ENCODE measurements around the gene CATSPERZ. TPM values are rescaled to one million over a fixed set of nuclear protein-coding genes. Genes with fewer than 3 reads are reported as not detected.

Gene CATSPERZ
- total and polyA plus RNA-seq, 2 of the 13 experiments (the other 11 are each of a cell fraction or from before 2014, with no cell fraction given) = 0.22 to 0.48 TPM

DNA sequence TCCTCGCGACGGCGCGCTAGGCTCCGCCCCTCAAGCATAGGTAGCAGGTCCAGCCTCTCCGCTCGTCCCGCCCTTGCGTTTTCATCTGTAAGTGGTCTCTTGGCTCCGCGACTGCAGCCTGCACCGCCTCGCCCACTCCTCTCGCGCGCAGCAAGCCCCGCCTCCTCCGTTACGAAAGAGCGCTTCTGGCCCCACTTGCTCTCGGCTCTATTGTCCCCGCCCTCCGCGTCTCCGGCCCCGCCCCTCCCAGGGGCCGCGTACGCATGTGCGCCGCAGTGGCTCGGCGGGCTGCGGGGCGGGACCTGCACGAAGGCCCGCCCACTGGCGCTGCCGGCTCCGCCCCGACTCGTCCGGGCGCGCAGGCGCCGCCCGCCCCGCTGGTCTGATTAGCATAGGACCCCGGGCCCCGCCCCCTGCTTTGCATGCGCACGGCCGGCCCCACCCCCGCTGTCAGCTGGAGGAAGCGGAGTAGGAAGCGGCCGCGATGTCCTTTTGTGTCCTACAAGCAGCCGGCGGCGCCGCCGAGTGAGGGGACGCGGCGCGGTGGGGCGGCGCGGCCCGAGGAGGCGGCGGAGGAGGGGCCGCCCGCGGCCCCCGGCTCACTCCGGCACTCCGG, 5.0 kb downstream of the CATSPERZ start, which contains the start of gene ESRRA (continued):
- TF ChIP-seq, protein P1, sequence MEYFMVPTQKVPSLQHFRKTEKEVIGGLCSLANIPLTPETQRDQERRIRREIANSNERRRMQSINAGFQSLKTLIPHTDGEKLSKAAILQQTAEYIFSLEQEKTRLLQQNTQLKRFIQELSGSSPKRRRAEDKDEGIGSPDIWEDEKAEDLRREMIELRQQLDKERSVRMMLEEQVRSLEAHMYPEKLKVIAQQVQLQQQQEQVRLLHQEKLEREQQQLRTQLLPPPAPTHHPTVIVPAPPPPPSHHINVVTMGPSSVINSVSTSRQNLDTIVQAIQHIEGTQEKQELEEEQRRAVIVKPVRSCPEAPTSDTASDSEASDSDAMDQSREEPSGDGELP (IDR thresholded peaks at IDR 0.05; ENCODE audit: borderline replicate concordance, low read depth) = peak; percentile 95
- TF ChIP-seq MTA3 (CRISPR knock-in tag; IDR thresholded peaks at IDR 0.05) = no peak
- no peak for TF ChIP-seq NFATC3 (CRISPR knock-in tag; IDR thresholded peaks at IDR 0.05)
- no peak for TF ChIP-seq RBAK (CRISPR knock-in tag; IDR thresholded peaks at IDR 0.05)
- no peak for TF ChIP-seq KDM1A (CRISPR knock-in tag; IDR thresholded peaks at IDR 0.05)
- TF ChIP-seq SOX13 (IDR thresholded peaks at IDR 0.05) = no peak
- TF ChIP-seq SOX13 (CRISPR knock-in tag; conservative IDR thresholded peaks at IDR 0.05 in 1 of 2, IDR thresholded peaks at IDR 0.05 in 1 of 2) = 0 out of 4 replicates have a peak, but pooled peaks of 1 of the 2 experiments have one; percentile 10
- TF ChIP-seq ZSCAN9 (CRISPR knock-in tag; IDR thresholded peaks at IDR 0.05; ENCODE audit: borderline replicate concordance) = no peak; the same call in 1 of the 2 replicates
- TF ChIP-seq SP2 (CRISPR knock-in tag; IDR thresholded peaks at IDR 0.05) = peak; percentile 57
- TF ChIP-seq, protein P2, sequence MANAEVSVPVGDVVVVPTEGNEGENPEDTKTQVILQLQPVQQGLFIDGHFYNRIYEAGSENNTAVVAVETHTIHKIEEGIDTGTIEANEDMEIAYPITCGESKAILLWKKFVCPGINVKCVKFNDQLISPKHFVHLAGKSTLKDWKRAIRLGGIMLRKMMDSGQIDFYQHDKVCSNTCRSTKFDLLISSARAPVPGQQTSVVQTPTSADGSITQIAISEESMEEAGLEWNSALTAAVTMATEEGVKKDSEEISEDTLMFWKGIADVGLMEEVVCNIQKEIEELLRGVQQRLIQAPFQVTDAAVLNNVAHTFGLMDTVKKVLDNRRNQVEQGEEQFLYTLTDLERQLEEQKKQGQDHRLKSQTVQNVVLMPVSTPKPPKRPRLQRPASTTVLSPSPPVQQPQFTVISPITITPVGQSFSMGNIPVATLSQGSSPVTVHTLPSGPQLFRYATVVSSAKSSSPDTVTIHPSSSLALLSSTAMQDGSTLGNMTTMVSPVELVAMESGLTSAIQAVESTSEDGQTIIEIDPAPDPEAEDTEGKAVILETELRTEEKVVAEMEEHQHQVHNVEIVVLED (CRISPR knock-in tag; IDR thresholded peaks at IDR 0.05; ENCODE audit: borderline replicate concordance) = 0 out of 2 replicates have a peak, but pooled peaks have one; percentile 54
- no peak for TF ChIP-seq JUNB (CRISPR knock-in tag; IDR thresholded peaks at IDR 0.05; ENCODE audit: borderline replicate concordance)
- no peak for TF ChIP-seq SAFB2 (CRISPR knock-in tag; IDR thresholded peaks at IDR 0.05; ENCODE audit: borderline replicate concordance, low read depth)
- no peak for TF ChIP-seq MED8 (CRISPR knock-in tag; IDR thresholded peaks at IDR 0.05; ENCODE audit: insufficient replicate concordance)
- 0 out of 2 replicates have a peak, but pooled peaks have one; percentile 10 for TF ChIP-seq ZNF331 (CRISPR knock-in tag; IDR thresholded peaks at IDR 0.05)
- TF ChIP-seq ERF (CRISPR knock-in tag; IDR thresholded peaks at IDR 0.05) = 0 out of 2 replicates have a peak, but pooled peaks have one; percentile 48
- no peak for TF ChIP-seq KLF13 (CRISPR knock-in tag; IDR thresholded peaks at IDR 0.05)
- TF ChIP-seq E2F2 (CRISPR knock-in tag; IDR thresholded peaks at IDR 0.05; ENCODE audit: borderline replicate concordance) = no peak
- no peak; the same call in 1 of the 2 replicates for TF ChIP-seq ZNF788 (CRISPR knock-in tag; IDR thresholded peaks at IDR 0.05; ENCODE audit: borderline replicate concordance)
- TF ChIP-seq ZBTB3 (CRISPR knock-in tag; IDR thresholded peaks at IDR 0.05; ENCODE audit: borderline replicate concordance, low read depth) = no peak
- no peak for TF ChIP-seq KDM5A (IDR thresholded peaks at IDR 0.05; ENCODE audit: borderline replicate concordance, low read length)
- TF ChIP-seq ZSCAN31 (CRISPR knock-in tag; IDR thresholded peaks at IDR 0.05; ENCODE audit: low read depth) = no peak
- TF ChIP-seq FOXK2 (IDR thresholded peaks at IDR 0.05) = no peak
- TF ChIP-seq, protein P3, sequence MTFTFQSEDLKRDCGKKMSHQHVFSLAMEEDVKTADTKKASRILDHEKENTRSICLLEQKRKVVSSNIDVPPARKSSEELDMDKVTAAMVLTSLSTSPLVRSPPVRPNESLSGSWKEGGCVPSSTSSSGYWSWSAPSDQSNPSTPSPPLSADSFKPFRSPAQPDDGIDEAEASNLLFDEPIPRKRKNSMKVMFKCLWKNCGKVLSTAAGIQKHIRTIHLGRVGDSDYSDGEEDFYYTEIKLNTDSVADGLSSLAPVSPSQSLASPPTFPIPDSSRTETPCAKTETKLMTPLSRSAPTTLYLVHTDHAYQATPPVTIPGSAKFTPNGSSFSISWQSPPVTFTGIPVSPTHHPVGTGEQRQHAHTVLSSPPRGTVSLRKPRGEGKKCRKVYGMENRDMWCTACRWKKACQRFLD (CRISPR knock-in tag; IDR thresholded peaks at IDR 0.05; ENCODE audit: borderline replicate concordance) = no peak
- no peak for TF ChIP-seq WIZ (CRISPR knock-in tag; IDR thresholded peaks at IDR 0.05)

All from HepG2 (cell line).